HCT116 (cell line): ENCODE results near the gene C11orf21. TPM values are rescaled to one million over a fixed set of nuclear protein-coding genes. Genes with fewer than 3 reads are reported as not detected.

Source experiments
- ATAC-seq: fragments of 200-7000 bp; cut with Tn5 transposase; 2 replicates; pipeline ENCODE4 v1.9.1; 2020; ENCODE audit warnings: mild to moderate bottlenecking, moderate library complexity
- BruUV-seq: library from RNA; stranded (reverse); fragments of 400-500 nt; replicated peaks from 2 replicates; lab custom pipeline; 2021; lab: Mats Ljungman, UMichigan
- CTCF ChIA-PET: fragments of 300-600 bp; sonication (Branson Sonifier 250); formaldehyde crosslinking; loops from one replicate; lab custom pipeline; 2021; ENCODE audit warnings: antibody characterized with exemption; lab: Charles Lee
- POLR2A ChIA-PET: fragments of 300-600, 350-600 bp; sonication (Branson Sonifier 250); formaldehyde crosslinking; loops from one replicate; lab custom pipeline; 2021; ENCODE audit warnings: antibody characterized with exemption; lab: Charles Lee
- RAD21 ChIA-PET, 2 experiments: fragments of 300-600 bp; sonication (Branson Sonifier 250); formaldehyde crosslinking; loops; one replicate each; lab custom pipeline; 2023; ENCODE audit warnings: low total read pairs in 2 of 2; ENCODE audit not compliant: uncharacterized antibody in 2 of 2, unreplicated experiment in 2 of 2, low non-redundant PET in 1 of 2; lab: Charles Lee
- DNase-seq: peaks from one replicate; pipeline ENCODE4 v3.0.0-alpha.2; 2010; ENCODE audit warnings: low read depth, low spot score
- H2AFZ ChIP-seq: fragments of 200-600 bp; shearing (Covaris generic), sonication (generic); 2 replicates; pipeline ENCODE4 v1.6.1; 2017; ENCODE audit warnings: low read depth, mixed run types, mixed read lengths, antibody characterized with exemption, low read length; ENCODE audit not compliant: poor library complexity, severe bottlenecking
- H3K27ac ChIP-seq: 2 replicates; pipeline ENCODE4 v1.5.1; 2012; ENCODE audit warnings: low read depth, low read length
- H3K27me3 ChIP-seq: fragments of 200-600 bp; sonication (generic); 2 replicates; pipeline ENCODE4 v1.6.1; 2016; ENCODE audit warnings: mixed run types, low read length, mixed read lengths; ENCODE audit not compliant: insufficient read depth
- H3K36me3 ChIP-seq, 2 experiments: fragments of 200-500 bp in 1 of 2; fragments of 200-600 bp in 1 of 2; sonication (Bioruptor generic) in 1 of 2; sonication (generic) in 1 of 2; 2 replicates each; pipeline versions ENCODE4 v1.5.1 to v1.6.1; 2014 to 2016; ENCODE audit warnings: low read length in 2 of 2, inconsistent platforms in 1 of 2, mixed read lengths in 1 of 2, mixed run types in 1 of 2; ENCODE audit not compliant: insufficient read depth in 2 of 2, control insufficient read depth in 1 of 2
- H3K4me1 ChIP-seq, 2 experiments: fragments of 200-600 bp in 1 of 2; sonication (generic) in 1 of 2; 2 replicates each; pipeline versions ENCODE4 v1.5.1 to v1.6.1; 2012 to 2017; ENCODE audit warnings: low read length in 2 of 2, inconsistent platforms in 1 of 2, mild to moderate bottlenecking in 1 of 2, mixed read lengths in 1 of 2, mixed run types in 1 of 2, moderate library complexity in 1 of 2; ENCODE audit not compliant: insufficient read depth in 2 of 2, control insufficient read depth in 1 of 2
- H3K4me2 ChIP-seq: fragments of 200-600 bp; sonication (generic); 2 replicates; pipeline ENCODE4 v1.6.1; 2017; ENCODE audit warnings: mixed run types, low read length, mixed read lengths
- H3K4me3 ChIP-seq, 2 experiments: fragments of 200-600 bp in 1 of 2; sonication (generic) in 1 of 2; replicated peaks in 1 of 2; 2 replicates each; pipeline ENCODE4 v1.5.1; 2011 to 2016; ENCODE audit warnings: low read length in 2 of 2, control low read depth in 1 of 2, low read depth in 1 of 2, mild to moderate bottlenecking in 1 of 2, mixed read lengths in 1 of 2, mixed run types in 1 of 2
- H3K79me2 ChIP-seq: fragments of 200-600 bp; sonication (generic); 2 replicates; pipeline ENCODE4 v1.6.1; 2017; ENCODE audit warnings: mild to moderate bottlenecking, mixed run types, low read length, moderate library complexity, mixed read lengths; ENCODE audit not compliant: insufficient read depth
- H3K9ac ChIP-seq: fragments of 200-600 bp; sonication (generic); 2 replicates; pipeline ENCODE4 v1.6.1; 2016; ENCODE audit warnings: low read length, mixed read lengths
- H3K9me2 ChIP-seq: fragments of 200-600 bp; sonication (generic), shearing (Covaris generic); 2 replicates; pipeline ENCODE4 v1.6.1; 2017; ENCODE audit warnings: mixed run types, mild to moderate bottlenecking, moderate library complexity; ENCODE audit not compliant: insufficient read depth
- H3K9me3 ChIP-seq, 2 experiments: fragments of 200-500 bp in 1 of 2; fragments of 200-600 bp in 1 of 2; sonication (Bioruptor generic) in 1 of 2; sonication (generic) in 1 of 2; 2 replicates each; pipeline ENCODE4 v1.6.1; 2014 to 2017; ENCODE audit warnings: low read length in 2 of 2, mixed read lengths in 2 of 2, inconsistent platforms in 1 of 2, low read depth in 1 of 2, mild to moderate bottlenecking in 1 of 2, mixed run types in 1 of 2, moderate library complexity in 1 of 2; ENCODE audit not compliant: control insufficient read depth in 1 of 2, insufficient read depth in 1 of 2
- H4K20me1 ChIP-seq: fragments of 200-600 bp; sonication (generic), shearing (Covaris generic); 2 replicates; pipeline ENCODE4 v1.6.1; 2017; ENCODE audit warnings: mixed run types, mild to moderate bottlenecking, moderate library complexity; ENCODE audit not compliant: insufficient read depth
- CBX3 ChIP-seq: IDR thresholded peaks from 2 replicates; pipeline ENCODE4 v1.6.1; 2012; ENCODE audit warnings: low read depth
- EZH2 ChIP-seq: fragments of 200-600 bp; sonication (generic); IDR thresholded peaks from 2 replicates; pipeline ENCODE4 v1.6.1; 2017; ENCODE audit warnings: antibody characterized with exemption, mixed run types
- SIN3A ChIP-seq: IDR thresholded peaks from 2 replicates; pipeline ENCODE4 v1.6.1; 2012; ENCODE audit warnings: low read depth
- SRF ChIP-seq: IDR thresholded peaks from 2 replicates; pipeline ENCODE4 v1.6.1; 2012; ENCODE audit warnings: low read depth
- YY1 ChIP-seq: IDR thresholded peaks from 2 replicates; pipeline ENCODE4 v1.6.1; 2011; ENCODE audit warnings: low read length, low read depth, moderate library complexity, mild to moderate bottlenecking; ENCODE audit not compliant: insufficient replicate concordance; ENCODE audit errors: extremely low read depth
- ZBTB33 ChIP-seq: IDR thresholded peaks from 2 replicates; pipeline ENCODE4 v1.6.1; 2011; ENCODE audit warnings: mild to moderate bottlenecking, low read length, moderate library complexity; ENCODE audit not compliant: insufficient replicate concordance; ENCODE audit errors: extremely low read depth
- intact Hi-C: fragments of 100-400 bp; cut with micrococcal nuclease; formaldehyde crosslinking; loops from 2 replicates; pipeline ENCODE4 v1.10.0; 2022
- total RNA-seq: library from RNA; stranded (reverse); gene quantifications from one replicate; pipeline ENCODE4 v1.2.1, GENCODE V29; 2021; ENCODE audit not compliant: unreplicated experiment

Gene C11orf21
- total RNA-seq, 1 experiment from 2014 or later = not detected

DNA sequence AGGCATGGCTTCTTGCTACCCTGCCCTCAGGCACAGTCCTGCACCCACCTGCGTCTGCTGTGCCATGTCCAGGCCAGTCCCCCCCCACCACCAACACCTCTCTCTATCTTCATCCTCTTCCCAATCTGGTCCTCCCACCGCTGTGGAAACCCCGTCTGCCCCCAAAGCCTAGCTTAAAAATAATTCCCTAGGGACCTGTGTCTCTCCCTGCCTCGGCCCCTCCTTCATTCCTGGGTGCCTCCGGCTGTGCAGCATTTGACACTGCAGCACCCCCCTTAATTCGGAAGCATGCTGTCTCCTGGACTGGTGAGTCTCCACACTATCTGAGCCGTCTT, 28.8 kb downstream of the C11orf21 start:
- no peak overlapping the region for H2AFZ ChIP-seq
- TF ChIP-seq ZBTB33 = no peak
- TF ChIP-seq SRF = no peak
- ChIA-PET CTCF (no interaction called here), POLR2A (no interaction called here), RAD21 (no interaction called here)
- H3K4me3 ChIP-seq = no peak overlapping the region
- H3K9me3 ChIP-seq = no peaks in the 10 kb centered on the region
- no peaks in the 10 kb centered on the region for H3K79me2 ChIP-seq
- no peaks in the 10 kb centered on the region for H3K36me3 ChIP-seq
- no peak overlapping the region for H3K4me2 ChIP-seq
- no peak for ATAC-seq
- no peak overlapping the region for H3K27ac ChIP-seq
- no peak overlapping the region for H3K9ac ChIP-seq
- no peaks in the 10 kb centered on the region for H3K9me2 ChIP-seq
- no TSS peak for BruUV-seq
- peaks cover 0 to 12% of the 10 kb centered on the region in 2 experiments; a peak in 2 of 4 replicates for H3K4me1 ChIP-seq
- no peaks in the 10 kb centered on the region for H4K20me1 ChIP-seq
- intact Hi-C loops = no loop called here
- no peak for DNase-seq
- no peaks in the 10 kb centered on the region for H3K27me3 ChIP-seq

DNA sequence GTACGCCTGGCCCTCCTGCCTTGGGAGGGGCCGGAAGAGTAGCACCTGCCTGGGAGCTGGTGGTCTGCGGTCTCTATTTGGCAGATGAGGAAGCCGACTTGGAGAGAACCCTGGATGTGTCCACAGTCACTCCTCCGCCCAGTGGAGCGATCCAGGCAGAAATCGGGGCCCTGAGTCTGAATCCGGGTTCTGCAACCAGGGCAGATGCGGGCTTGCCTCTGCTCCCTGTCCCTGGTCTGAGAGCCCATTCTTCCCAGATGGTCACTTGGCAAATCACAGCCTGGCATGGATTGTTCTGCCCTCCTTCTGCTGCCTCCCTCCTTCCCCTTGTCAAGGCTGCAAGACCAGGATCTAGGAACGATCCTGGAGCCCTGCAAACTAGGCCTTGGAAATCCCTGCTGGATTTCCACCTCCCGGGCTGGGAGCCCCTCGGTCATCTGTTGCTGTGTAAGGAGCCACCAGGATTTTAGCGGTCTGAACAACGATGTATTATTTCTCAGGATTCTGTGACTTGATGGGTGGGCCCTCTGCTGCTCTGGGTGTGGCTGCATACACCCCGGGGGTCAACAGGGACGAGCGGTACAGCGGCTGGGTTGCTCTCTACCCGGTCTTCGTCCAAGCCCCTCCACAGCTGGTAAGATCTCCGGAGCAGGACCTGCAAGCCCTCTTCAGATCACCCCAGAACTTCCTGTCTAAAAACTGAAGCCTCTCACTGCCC, 29.3 kb downstream of the C11orf21 start:
- Histone ChIP-seq H3K27ac (no peak overlapping the region), H3K4me1 (peaks cover 0 to 12% of the 10 kb centered on the region in 2 experiments; a peak in 2 of 4 replicates), H3K27me3 (no peaks in the 10 kb centered on the region), H3K9me2 (no peaks in the 10 kb centered on the region), H3K79me2 (no peaks in the 10 kb centered on the region), H3K4me3 (no peak overlapping the region), H3K4me2 (no peak overlapping the region), H2AFZ (no peak overlapping the region), H3K9me3 (no peaks in the 10 kb centered on the region), H3K36me3 (no peaks in the 10 kb centered on the region), H4K20me1 (no peaks in the 10 kb centered on the region), H3K9ac (no peak overlapping the region)
- intact Hi-C loops = no loop called here
- DNase-seq (no peak), ATAC-seq (no peak)
- BruUV-seq = no TSS peak
- CTCF ChIA-PET = no interaction called here
- TF ChIP-seq YY1 (no peak), EZH2 (no peak), SIN3A (no peak), CBX3 (no peak)
- POLR2A ChIA-PET = no interaction called here
- RAD21 ChIA-PET = no interaction called here
